HL-60 (cell line): ENCODE results near the gene AAMDC.

Experiments
- CTCF ChIP-seq: IDR thresholded peaks from one replicate; pipeline ENCODE4 v1.5.1; 2011; ENCODE audit warnings: low read length, control low read depth, inconsistent platforms; ENCODE audit not compliant: insufficient read depth
- POLR2AphosphoS5 ChIP-seq: IDR thresholded peaks from 2 replicates; pipeline ENCODE4 v1.6.1; 2012; ENCODE audit warnings: low read depth

DNA sequence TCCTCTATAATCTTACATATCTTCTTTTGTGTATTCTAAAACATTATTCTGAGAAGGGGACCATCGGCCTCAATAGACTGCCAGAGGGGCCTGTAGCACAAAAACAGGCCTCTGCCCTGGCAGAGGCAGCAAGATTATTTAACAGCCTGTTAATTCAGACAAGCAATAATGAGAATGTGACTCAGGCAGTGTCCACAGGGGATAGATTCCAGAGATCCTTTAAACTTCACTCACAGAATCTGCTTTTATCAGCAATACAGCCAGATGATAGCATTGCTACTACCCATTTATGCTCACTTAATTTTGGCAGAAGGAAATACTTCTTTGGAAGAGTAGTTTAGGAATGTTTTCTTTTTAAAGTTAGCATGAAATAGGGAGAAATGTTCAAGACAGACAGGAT, 44.9 kb downstream of the AAMDC start:
- TF ChIP-seq CTCF (no peak), POLR2AphosphoS5 (no peak)
